Esophagus (tissue), 2 donors: ENCODE data around the gene DNER. TPM values are rescaled to one million over a fixed set of nuclear protein-coding genes. Genes with fewer than 3 reads are reported as not detected.

Experiments used
- H3K27ac ChIP-seq, 2 donors: one replicate each; pipeline ENCODE4 v1.5.1; 2013; ENCODE audit warnings: low read depth in 2 of 2, mild to moderate bottlenecking in 2 of 2, inconsistent platforms in 1 of 2, low read length in 1 of 2, moderate library complexity in 1 of 2
- H3K27me3 ChIP-seq, 2 donors: one replicate each; pipeline ENCODE4 v1.6.1; 2013; ENCODE audit warnings: low read length in 2 of 2, control low read depth in 1 of 2, mild to moderate bottlenecking in 1 of 2; ENCODE audit not compliant: insufficient read depth in 2 of 2, control insufficient read depth in 1 of 2
- H3K36me3 ChIP-seq, 2 donors: one replicate each; pipeline ENCODE4 v1.6.1; 2013; ENCODE audit warnings: low read length in 1 of 2; ENCODE audit not compliant: control insufficient read depth in 2 of 2, insufficient read depth in 2 of 2
- H3K4me1 ChIP-seq, 2 donors: one replicate each; pipeline ENCODE4 v1.6.1; 2013; ENCODE audit warnings: low read length in 1 of 2; ENCODE audit not compliant: control insufficient read depth in 2 of 2, insufficient read depth in 2 of 2
- H3K4me3 ChIP-seq, 2 donors: one replicate each; pipeline ENCODE4 v1.5.1; 2013; ENCODE audit warnings: low read length in 2 of 2, mild to moderate bottlenecking in 2 of 2, low read depth in 1 of 2, moderate library complexity in 1 of 2
- H3K9me3 ChIP-seq, 2 donors: one replicate each; pipeline ENCODE4 v1.6.1; 2013; ENCODE audit warnings: mild to moderate bottlenecking in 2 of 2, low read depth in 1 of 2, low read length in 1 of 2, moderate library complexity in 1 of 2; ENCODE audit not compliant: control insufficient read depth in 2 of 2, insufficient read depth in 1 of 2
- WGBS, 2 donors: extraction: QIAGEN DNeasy Blood & Tissue Kit; methylation state at CpG; one replicate each; pipeline ENCODE4 v1.1.7; 2013; 5-methylcytosine and 5-hydroxymethylcytosine counted together
- polyA plus RNA-seq, 2 donors: library from polyadenylated mRNA; stranded (reverse); fragments of 200-250 nt; gene quantifications; one replicate each; pipeline ENCODE4 v1.2.3, GENCODE V29; 2013
- donor health status: healthy with polysubstance abuse.
- donor health status: Bipolar disorder and iron deficiency.

Gene DNER
- polyA plus RNA-seq, 2 donors, result 0.24 to 0.29 TPM

DNA sequence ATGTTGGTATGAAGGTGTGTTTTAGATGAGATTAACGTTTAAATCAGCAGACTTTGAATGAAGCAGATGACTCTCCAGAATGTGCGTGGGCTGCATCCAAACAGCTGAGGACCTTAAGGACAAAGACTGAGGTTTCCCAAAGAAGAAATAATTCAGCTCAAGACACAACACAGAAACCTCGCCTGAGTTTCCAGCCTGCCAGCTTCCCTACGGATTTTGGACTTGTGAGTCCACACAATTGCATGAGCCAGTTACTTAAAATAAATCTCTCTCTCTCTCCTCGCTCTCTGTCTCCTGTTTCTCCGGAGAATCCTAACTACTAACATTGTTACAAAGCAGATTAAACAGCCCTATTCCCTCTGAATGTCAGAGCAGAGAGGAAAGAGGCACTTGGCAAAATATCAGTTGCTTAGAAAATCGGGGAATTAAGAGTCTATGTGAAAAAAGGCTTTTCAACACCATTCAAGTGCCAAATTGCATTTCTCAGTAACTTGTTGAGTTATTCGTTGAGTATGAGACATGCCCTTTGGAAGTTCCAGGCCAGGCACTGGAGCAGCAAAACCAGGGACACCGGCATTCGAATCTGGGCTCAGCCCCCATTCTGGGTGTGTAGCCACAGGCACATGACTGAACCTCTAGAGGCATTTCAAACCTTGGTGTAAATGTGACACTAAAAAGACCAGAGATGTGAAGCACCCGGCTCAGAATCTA is 268.7 kb downstream of the DNER start:
- WGBS, 2 donors, result 48 to 53% methylated on average over 11 of the region's 11 CpGs
- no peaks in the 10 kb centered on the region for H3K27me3 ChIP-seq
- no peaks in the 10 kb centered on the region for H3K4me1 ChIP-seq
- H3K36me3 ChIP-seq, result no peaks in the 10 kb centered on the region
- H3K4me3 ChIP-seq, result no peak overlapping the region
- peaks cover 0 to 2% of the 10 kb centered on the region in 2 donors for H3K9me3 ChIP-seq
- H3K27ac ChIP-seq, result peak overlapping the region; percentile 48 to 63

DNA sequence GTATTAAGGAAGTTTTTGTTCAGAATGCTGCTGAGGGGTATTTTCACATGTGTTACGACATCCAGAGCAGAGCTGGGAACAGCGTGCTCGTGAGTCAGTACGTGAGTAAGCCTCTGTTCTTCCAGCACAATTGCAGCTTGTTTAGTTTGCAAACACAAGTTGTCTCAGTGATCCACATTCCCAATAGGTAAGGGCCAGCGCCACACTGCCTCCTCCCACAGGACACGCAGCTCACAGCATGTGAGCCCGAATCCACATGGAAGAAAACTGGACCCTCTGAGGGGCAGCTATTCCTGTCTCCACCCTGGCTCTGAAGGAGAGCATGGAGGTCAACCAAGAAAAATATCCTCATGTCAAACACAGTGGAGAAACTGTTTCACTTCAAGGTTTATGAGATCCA is 269.3 kb downstream of the DNER start:
- no peaks in the 10 kb centered on the region for H3K27me3 ChIP-seq
- H3K9me3 ChIP-seq, result peaks cover 0 to 2% of the 10 kb centered on the region in 2 donors
- 32 to 41% methylated on average over 7 of the region's 7 CpGs for WGBS, 2 donors
- no peaks in the 10 kb centered on the region for H3K36me3 ChIP-seq
- no peaks in the 10 kb centered on the region for H3K4me1 ChIP-seq
- no peak overlapping the region for H3K4me3 ChIP-seq
- peak overlapping the region in 1 of 2 donors; percentile 62 for H3K27ac ChIP-seq

DNA sequence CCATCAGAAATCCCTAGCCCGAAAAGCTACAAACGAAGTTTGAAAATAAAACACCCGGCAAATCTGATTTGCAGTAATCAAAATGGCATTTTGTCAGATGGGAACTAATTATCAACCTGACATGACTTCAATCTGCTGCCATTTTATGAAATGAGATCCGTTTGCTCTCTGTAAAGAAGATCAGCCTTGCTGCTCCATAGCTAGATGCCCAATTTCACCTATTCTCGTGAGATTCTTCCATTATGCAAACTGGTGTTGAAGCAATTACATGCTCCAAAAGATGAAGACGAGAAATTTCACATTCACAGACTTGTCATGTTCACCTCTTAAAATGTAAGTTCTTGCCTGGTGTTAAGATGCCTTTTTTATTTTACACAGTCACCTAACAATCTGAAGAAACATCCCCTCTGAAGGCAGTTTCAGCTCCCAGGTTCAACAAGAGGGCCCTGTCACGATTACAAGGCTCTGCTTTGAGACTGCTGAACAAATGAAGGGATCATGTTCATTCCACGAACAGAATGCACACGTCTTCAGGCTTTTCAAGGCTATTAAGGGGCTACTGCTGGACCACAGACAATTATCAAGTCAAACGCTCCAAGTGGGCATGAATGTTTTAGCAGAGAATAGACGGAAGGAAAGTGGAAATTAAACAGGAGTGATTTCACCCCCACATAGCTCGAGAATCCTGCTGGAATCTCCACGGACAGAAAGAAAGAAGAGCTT is 270.6 kb downstream of the DNER start:
- no peak overlapping the region for H3K4me3 ChIP-seq
- 73 to 77% methylated on average over 13 of the region's 13 CpGs for WGBS, 2 donors
- no peaks in the 10 kb centered on the region for H3K36me3 ChIP-seq
- H3K27ac ChIP-seq, result no peak overlapping the region
- H3K27me3 ChIP-seq, result no peaks in the 10 kb centered on the region
- no peaks in the 10 kb centered on the region for H3K4me1 ChIP-seq
- peaks cover 0 to 2% of the 10 kb centered on the region in 2 donors for H3K9me3 ChIP-seq

DNA sequence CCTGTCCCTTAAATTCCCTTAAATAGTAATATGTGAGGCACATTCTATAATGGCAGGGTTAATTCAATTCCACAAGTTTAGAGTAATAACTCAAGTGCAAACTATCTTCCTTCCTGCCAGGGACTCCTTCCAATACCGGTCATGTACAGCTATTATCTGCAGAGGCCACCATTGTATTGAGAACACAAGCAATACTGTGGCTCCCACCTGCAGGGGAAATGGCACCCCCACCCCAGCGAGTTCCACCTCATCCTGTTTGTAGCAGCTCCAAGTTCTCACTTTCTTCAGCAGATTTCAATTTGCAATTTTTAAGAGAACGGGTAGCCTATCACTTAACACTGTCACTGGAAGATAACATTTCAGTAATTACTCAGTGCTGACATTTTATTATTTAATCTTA is 271.2 kb downstream of the DNER start:
- Histone ChIP-seq H3K36me3 (no peaks in the 10 kb centered on the region), H3K4me3 (no peak overlapping the region), H3K9me3 (peaks cover 0 to 2% of the 10 kb centered on the region in 2 donors), H3K27ac (no peak overlapping the region), H3K4me1 (no peaks in the 10 kb centered on the region), H3K27me3 (no peaks in the 10 kb centered on the region)
- 59 to 65% methylated on average over 3 of the region's 3 CpGs for WGBS, 2 donors

DNA sequence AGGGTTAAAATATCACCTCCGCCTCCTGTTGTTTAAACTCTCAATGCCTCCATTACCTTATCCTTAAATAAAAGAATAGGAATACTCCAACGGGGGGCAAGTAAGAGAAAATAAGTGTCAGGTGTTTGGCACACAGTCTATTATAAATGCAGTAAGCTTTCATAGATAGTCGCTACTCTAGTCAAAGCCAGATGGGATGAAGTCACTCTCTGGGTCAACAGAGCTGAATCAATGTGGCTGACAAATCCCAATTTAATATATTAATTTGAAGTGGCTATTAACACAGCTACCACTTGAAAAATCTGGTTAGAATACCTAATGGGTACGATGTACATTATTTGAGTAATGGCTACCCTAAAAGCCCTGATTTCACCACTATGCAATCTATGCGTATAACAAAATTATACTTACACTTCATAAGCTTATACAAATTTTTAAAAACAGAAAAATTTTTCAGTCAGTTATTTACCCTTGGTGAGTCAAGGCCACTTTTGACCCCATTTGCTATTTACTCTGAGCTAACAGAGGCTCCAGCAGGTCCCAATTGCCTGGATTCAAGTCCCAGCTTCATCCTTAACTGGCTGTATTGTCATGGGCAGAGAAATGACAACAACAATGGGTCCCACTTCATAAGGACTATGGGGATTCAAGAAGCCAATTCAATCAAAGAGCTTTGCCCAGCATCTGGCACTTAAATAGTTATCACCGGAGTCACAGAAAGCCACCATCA is 275.8 kb downstream of the DNER start:
- H3K36me3 ChIP-seq, result no peaks in the 10 kb centered on the region
- WGBS, 2 donors, result 85 to 91% methylated on average over 6 of the region's 6 CpGs
- H3K9me3 ChIP-seq, result peaks cover 0 to 3% of the 10 kb centered on the region in 2 donors

DNA sequence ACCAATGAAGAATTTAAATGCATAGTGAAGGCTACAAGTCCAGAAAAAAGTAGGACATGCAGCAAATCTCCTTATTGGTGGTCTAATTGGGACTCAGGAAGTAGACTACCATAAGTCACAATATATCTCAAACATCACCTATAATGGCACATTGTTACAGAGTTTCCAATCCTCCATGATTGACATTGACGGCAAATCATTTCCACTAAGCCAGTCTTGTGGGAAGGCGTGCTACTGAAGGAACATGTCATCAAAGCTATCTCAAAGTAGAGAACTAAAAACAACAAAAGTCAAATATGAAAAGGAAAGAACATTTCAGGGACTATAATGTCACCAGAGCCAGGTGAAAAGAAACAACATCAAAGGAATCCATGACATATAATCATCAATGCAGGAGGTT is 276.9 kb downstream of the DNER start:
- H3K36me3 ChIP-seq, result no peaks in the 10 kb centered on the region
- H3K4me3 ChIP-seq, result no peak overlapping the region
- no peak overlapping the region for H3K27ac ChIP-seq
- peaks cover 0 to 3% of the 10 kb centered on the region in 2 donors for H3K9me3 ChIP-seq
- whole genome bisulfite sequencing, 2 donors, result 90 to 93% methylated on average over 2 of the region's 2 CpGs
- H3K27me3 ChIP-seq, result no peaks in the 10 kb centered on the region
- no peaks in the 10 kb centered on the region for H3K4me1 ChIP-seq

More for the DNA sequence above, 275.8 kb downstream of the DNER start:
- Histone ChIP-seq H3K27me3 (no peaks in the 10 kb centered on the region), H3K4me1 (no peaks in the 10 kb centered on the region), H3K27ac (no peak overlapping the region), H3K4me3 (no peak overlapping the region)

DNA sequence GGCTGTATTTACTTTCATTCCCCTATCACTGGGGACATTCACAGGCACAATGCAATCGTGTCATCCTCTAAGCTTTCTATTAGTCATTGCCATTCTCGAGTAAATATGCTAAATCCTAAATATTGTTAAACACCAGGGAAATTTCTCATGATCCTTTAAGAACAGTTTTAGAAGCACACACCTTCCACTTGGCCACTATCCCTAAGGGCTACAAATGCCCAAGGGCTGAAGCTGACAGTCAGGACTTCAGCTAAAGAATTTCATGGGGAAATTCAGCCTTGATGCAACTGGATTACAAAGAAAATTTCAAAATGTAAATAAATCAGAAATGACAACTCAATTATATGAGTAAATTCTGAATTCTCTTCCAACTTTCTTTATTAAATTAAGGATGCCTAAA is 280.2 kb downstream of the DNER start:
- no peak overlapping the region for H3K4me3 ChIP-seq
- no peaks in the 10 kb centered on the region for H3K4me1 ChIP-seq
- H3K27me3 ChIP-seq, result no peaks in the 10 kb centered on the region
- 34 to 38% methylated on average over 2 of the region's 2 CpGs for WGBS, 2 donors
- H3K27ac ChIP-seq, result no peak overlapping the region
- H3K9me3 ChIP-seq, result peaks cover 0 to 3% of the 10 kb centered on the region in 2 donors
- H3K36me3 ChIP-seq, result no peaks in the 10 kb centered on the region

DNA sequence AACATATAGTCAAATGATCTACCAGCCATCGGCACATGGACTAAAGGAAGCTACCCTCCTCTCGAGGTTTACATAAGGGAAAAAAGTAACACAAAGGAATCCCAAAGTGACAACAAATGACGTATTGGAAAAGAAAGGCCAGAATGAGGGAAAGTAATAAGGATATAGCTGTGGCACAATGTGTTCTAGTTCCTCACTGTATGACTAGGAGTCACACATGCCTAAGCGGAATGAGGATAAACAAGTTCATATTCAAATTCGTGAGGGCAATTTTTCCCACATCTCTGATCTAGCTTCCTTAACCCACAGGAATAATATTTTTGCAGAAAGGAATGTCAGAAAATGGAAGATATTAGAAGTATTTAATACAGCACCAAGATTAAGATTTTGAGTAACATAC is 281.0 kb downstream of the DNER start:
- Histone ChIP-seq H3K27ac (no peak overlapping the region), H3K4me1 (no peaks in the 10 kb centered on the region), H3K4me3 (no peak overlapping the region), H3K27me3 (no peaks in the 10 kb centered on the region), H3K9me3 (peaks cover 0 to 3% of the 10 kb centered on the region in 2 donors), H3K36me3 (no peaks in the 10 kb centered on the region)
- WGBS, 2 donors, result 80 to 84% methylated on average over 5 of the region's 5 CpGs

DNA sequence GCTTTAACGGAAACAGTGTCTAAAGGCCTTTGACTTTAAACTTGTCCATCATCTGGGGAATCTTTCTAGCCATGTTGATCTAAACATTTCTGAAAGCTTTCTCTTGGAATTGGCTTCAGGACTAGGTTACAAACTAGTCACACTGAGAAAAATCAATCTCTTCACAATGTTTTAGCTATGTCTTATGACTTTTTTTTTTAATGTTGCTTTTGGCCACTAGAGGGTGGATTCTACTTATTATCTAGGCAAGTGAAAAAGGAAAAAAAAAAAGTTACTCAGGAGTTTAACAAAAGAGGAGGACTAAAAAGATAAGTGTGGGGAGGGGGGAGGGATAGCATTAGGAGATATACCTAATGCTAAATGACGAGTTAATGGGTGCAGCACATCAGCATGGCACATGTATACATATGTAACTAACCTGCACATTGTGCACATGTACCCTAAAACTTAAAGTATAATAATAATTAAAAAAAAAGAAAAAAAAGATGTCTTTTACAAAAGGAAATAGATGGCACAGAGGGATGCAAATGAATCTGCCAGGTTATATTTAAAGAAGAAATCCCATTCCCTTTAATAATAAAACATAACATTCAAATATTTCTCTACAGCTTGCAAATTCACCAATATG is 282.9 kb downstream of the DNER start:
- WGBS, 2 donors, result 37 to 38% methylated on average over 2 of the region's 2 CpGs
- Histone ChIP-seq H3K4me3 (no peak overlapping the region), H3K27me3 (no peaks in the 10 kb centered on the region), H3K27ac (no peak overlapping the region), H3K4me1 (no peaks in the 10 kb centered on the region), H3K36me3 (no peaks in the 10 kb centered on the region), H3K9me3 (peaks cover 0 to 3% of the 10 kb centered on the region in 2 donors)
